ENCODE measurements around the gene CALN1.

GRCh38 chr7:71754828-71755227 is 657.3 kb downstream of the CALN1 start:
- TF ChIP-seq, protein P1, sequence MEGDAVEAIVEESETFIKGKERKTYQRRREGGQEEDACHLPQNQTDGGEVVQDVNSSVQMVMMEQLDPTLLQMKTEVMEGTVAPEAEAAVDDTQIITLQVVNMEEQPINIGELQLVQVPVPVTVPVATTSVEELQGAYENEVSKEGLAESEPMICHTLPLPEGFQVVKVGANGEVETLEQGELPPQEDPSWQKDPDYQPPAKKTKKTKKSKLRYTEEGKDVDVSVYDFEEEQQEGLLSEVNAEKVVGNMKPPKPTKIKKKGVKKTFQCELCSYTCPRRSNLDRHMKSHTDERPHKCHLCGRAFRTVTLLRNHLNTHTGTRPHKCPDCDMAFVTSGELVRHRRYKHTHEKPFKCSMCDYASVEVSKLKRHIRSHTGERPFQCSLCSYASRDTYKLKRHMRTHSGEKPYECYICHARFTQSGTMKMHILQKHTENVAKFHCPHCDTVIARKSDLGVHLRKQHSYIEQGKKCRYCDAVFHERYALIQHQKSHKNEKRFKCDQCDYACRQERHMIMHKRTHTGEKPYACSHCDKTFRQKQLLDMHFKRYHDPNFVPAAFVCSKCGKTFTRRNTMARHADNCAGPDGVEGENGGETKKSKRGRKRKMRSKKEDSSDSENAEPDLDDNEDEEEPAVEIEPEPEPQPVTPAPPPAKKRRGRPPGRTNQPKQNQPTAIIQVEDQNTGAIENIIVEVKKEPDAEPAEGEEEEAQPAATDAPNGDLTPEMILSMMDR (IDR thresholded peaks at IDR 0.05) = no peak
- TF ChIP-seq POLR2A (IDR thresholded peaks at IDR 0.05) = no peak
